Colonic mucosa (tissue), 4 donors: ENCODE measurements around the gene SLC4A11. TPM values are rescaled to one million over a fixed set of nuclear protein-coding genes. Genes with fewer than 3 reads are reported as not detected.

Experiments
- DNase-seq: peaks from one replicate; pipeline ENCODE4 v3.0.0-alpha.2; 2020
- H3K27ac ChIP-seq: fragments of 200-600 bp; one replicate; pipeline ENCODE4 v1.8.0; 2021
- H3K27me3 ChIP-seq: fragments of 200-600 bp; one replicate; pipeline ENCODE4 v1.8.0; 2021
- H3K36me3 ChIP-seq: fragments of 200-600 bp; one replicate; pipeline ENCODE4 v1.8.0; 2021
- H3K4me1 ChIP-seq: fragments of 200-600 bp; one replicate; pipeline ENCODE4 v1.8.0; 2021; ENCODE audit warnings: mild to moderate bottlenecking
- H3K4me3 ChIP-seq: fragments of 200-600 bp; one replicate; pipeline ENCODE4 v1.8.0; 2021
- H3K9ac ChIP-seq, 2 donors: one replicate each; pipeline ENCODE4 v1.7.0; 2013; ENCODE audit warnings: control low read depth in 2 of 2, low read depth in 2 of 2, low read length in 2 of 2
- H3K9me3 ChIP-seq: fragments of 200-600 bp; one replicate; pipeline ENCODE4 v1.8.0; 2021
- CTCF ChIP-seq: fragments of 200-600 bp; IDR thresholded peaks from one replicate; pipeline ENCODE4 v1.8.0; 2022; ENCODE audit warnings: antibody characterized with exemption, mild to moderate bottlenecking
- intact Hi-C: fragments of 100-400 bp; cut with DNase I; formaldehyde crosslinking; loops from one replicate; pipeline ENCODE4 v1.14.1; 2022
- total RNA-seq, 2 donors: library from RNA; stranded (reverse); fragmentation: NEBNext Ultra II Directional in 1 of 2; extraction: Animal tissue kit (Norgen Biotek cat#: 25700) in 1 of 2; gene quantifications; one replicate each; pipeline ENCODE4 v1.2.1, GENCODE V29; 2021
- donor health status: healthy.
- donor health status: DM: no; HTN: no; CAD: no.
- donor health status: DM: no; HTN: no; CAD: no.

SLC4A11 gene
- total RNA-seq, 2 donors from 2014 or later, result 1.2 to 2.6 TPM

GRCh38 chr20:3248993-3249347 is 10.0 kb upstream of the SLC4A11 start:
- intact Hi-C loops, result no loop called here
- no peak for DNase-seq
- Histone ChIP-seq H3K36me3 (no peaks in the 10 kb centered on the region), H3K27me3 (peaks cover 8% of the 10 kb centered on the region), H3K27ac (no peak overlapping the region), H3K4me1 (peaks cover 3% of the 10 kb centered on the region), H3K9me3 (no peaks in the 10 kb centered on the region), H3K9ac (no peak overlapping the region), H3K4me3 (no peak overlapping the region)
- TF ChIP-seq CTCF, result no peak

- TF ChIP-seq CTCF, result no peak
- DNase-seq, result no peak
- no peaks in the 10 kb centered on the region for H3K9me3 ChIP-seq
- H3K4me1 ChIP-seq, result peaks cover 3% of the 10 kb centered on the region
- H3K27ac ChIP-seq, result no peak overlapping the region
- intact Hi-C loops, result no loop called here
- H3K36me3 ChIP-seq, result no peaks in the 10 kb centered on the region
- no peak overlapping the region for H3K9ac ChIP-seq
- H3K27me3 ChIP-seq, result peaks cover 8% of the 10 kb centered on the region
- H3K4me3 ChIP-seq, result no peak overlapping the region
Measured at GRCh38 chr20:3248167-3248992, 9.4 kb upstream of the SLC4A11 start.

- intact Hi-C loops, result no loop called here
- H3K36me3 ChIP-seq, result no peaks in the 10 kb centered on the region
- H3K27me3 ChIP-seq, result peaks cover 8% of the 10 kb centered on the region
- no peak for DNase-seq
- no peaks in the 10 kb centered on the region for H3K9me3 ChIP-seq
- no peak overlapping the region for H3K27ac ChIP-seq
- TF ChIP-seq CTCF, result no peak
- no peak overlapping the region for H3K4me3 ChIP-seq
- no peak overlapping the region for H3K9ac ChIP-seq
- peaks cover 3% of the 10 kb centered on the region for H3K4me1 ChIP-seq
Measured at GRCh38 chr20:3247638-3248037, 8.6 kb upstream of the SLC4A11 start.

GRCh38 chr20:3246682-3247081 is 7.7 kb upstream of the SLC4A11 start:
- no peak for TF ChIP-seq CTCF

GRCh38 chr20:3245711-3246110 is 6.7 kb upstream of the SLC4A11 start:
- Histone ChIP-seq H3K4me1 (peaks cover 3% of the 10 kb centered on the region), H3K36me3 (no peaks in the 10 kb centered on the region), H3K27ac (no peak overlapping the region), H3K4me3 (no peak overlapping the region), H3K9ac (no peak overlapping the region), H3K9me3 (no peaks in the 10 kb centered on the region), H3K27me3 (peaks cover 13% of the 10 kb centered on the region)
- intact Hi-C loops, result no loop called here
- no peak for DNase-seq
- TF ChIP-seq CTCF, result no peak

More at GRCh38 chr20:3246682-3247081, 7.7 kb upstream of the SLC4A11 start:
- H3K27me3 ChIP-seq, result peaks cover 8% of the 10 kb centered on the region
- H3K9me3 ChIP-seq, result no peaks in the 10 kb centered on the region
- no peak overlapping the region for H3K27ac ChIP-seq
- H3K9ac ChIP-seq, result no peak overlapping the region
- no peak overlapping the region for H3K4me3 ChIP-seq
- intact Hi-C loops, result no loop called here
- peaks cover 3% of the 10 kb centered on the region for H3K4me1 ChIP-seq
- no peak for DNase-seq
- H3K36me3 ChIP-seq, result no peaks in the 10 kb centered on the region
